ENCODE results near the gene CLTC.

CLTC gene

GRCh38 chr17:59617156-59617732 is 2.5 kb upstream of the CLTC start:
- H3K36me3 ChIP-seq (ENCODE audit: control insufficient read depth in 5 of 5, insufficient read depth in 5 of 5, low read length in 5 of 5): no peaks in the 10 kb centered on the region
- H3K9ac ChIP-seq (ENCODE audit: low read length in 5 of 5): no peak overlapping the region
- H3K27me3 ChIP-seq (ENCODE audit: control insufficient read depth in 5 of 5, insufficient read depth in 4 of 5, low read length in 5 of 5): no peaks in the 10 kb centered on the region
- peaks cover 2 to 32% (median 29%) of the 10 kb centered on the region in 5 donors for H3K4me1 ChIP-seq (ENCODE audit: control insufficient read depth in 5 of 5, insufficient read depth in 5 of 5, low read length in 5 of 5)
- H3K4me3 ChIP-seq (ENCODE audit: low read depth in 1 of 5, low read length in 5 of 5): no peak overlapping the region
- H3K9me3 ChIP-seq (ENCODE audit: control insufficient read depth in 5 of 5, low read length in 5 of 5): no peaks in the 10 kb centered on the region
- H3K27ac ChIP-seq (ENCODE audit: low read depth, low read length): no peak overlapping the region

- no peaks in the 10 kb centered on the region for H3K9me3 ChIP-seq (ENCODE audit: control insufficient read depth in 5 of 5, low read length in 5 of 5)
- no peaks in the 10 kb centered on the region for H3K27me3 ChIP-seq (ENCODE audit: control insufficient read depth in 5 of 5, insufficient read depth in 4 of 5, low read length in 5 of 5)
- H3K4me1 ChIP-seq (ENCODE audit: control insufficient read depth in 5 of 5, insufficient read depth in 5 of 5, low read length in 5 of 5): peaks cover 4 to 49% (median 44%) of the 10 kb centered on the region in 5 donors
- H3K36me3 ChIP-seq (ENCODE audit: control insufficient read depth in 5 of 5, insufficient read depth in 5 of 5, low read length in 5 of 5): no peaks in the 10 kb centered on the region
- peak overlapping the region; percentile 99 for H3K27ac ChIP-seq (ENCODE audit: low read depth, low read length)
- peak overlapping the region; percentile 69 to 99 (median 98) for H3K9ac ChIP-seq (ENCODE audit: low read length in 5 of 5)
- H3K4me3 ChIP-seq (ENCODE audit: low read depth in 1 of 5, low read length in 5 of 5): peak overlapping the region; percentile 81 to 97 (median 97)
Observed at GRCh38 chr17:59619035-59619297, 729 bp upstream of the CLTC start.

DNA sequence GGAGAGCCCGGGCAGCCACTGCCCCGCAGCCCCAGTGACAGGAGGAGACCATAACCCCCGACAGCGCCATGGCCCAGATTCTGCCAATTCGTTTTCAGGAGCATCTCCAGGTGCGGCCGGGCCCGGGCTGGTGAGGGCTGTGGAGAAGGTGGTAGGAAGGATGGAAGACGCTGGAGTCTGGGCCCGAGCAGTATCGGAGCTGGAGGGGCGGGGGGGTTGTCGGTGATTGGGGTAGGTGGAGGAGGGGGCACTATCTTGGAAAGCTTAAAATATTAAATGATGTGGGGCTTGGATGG is 317 bp downstream of the CLTC start:
- Histone ChIP-seq H3K36me3 (ENCODE audit: control insufficient read depth in 5 of 5, insufficient read depth in 5 of 5, low read length in 5 of 5) (no peaks in the 10 kb centered on the region), H3K4me1 (ENCODE audit: control insufficient read depth in 5 of 5, insufficient read depth in 5 of 5, low read length in 5 of 5) (peaks cover 4 to 51% (median 49%) of the 10 kb centered on the region in 5 donors), H3K9ac (ENCODE audit: low read length in 5 of 5) (peak overlapping the region; percentile 87 to 99 (median 98)), H3K27ac (ENCODE audit: low read depth, low read length) (peak overlapping the region; percentile 99), H3K9me3 (ENCODE audit: control insufficient read depth in 5 of 5, low read length in 5 of 5) (no peaks in the 10 kb centered on the region), H3K27me3 (ENCODE audit: control insufficient read depth in 5 of 5, insufficient read depth in 4 of 5, low read length in 5 of 5) (no peaks in the 10 kb centered on the region), H3K4me3 (ENCODE audit: low read depth in 1 of 5, low read length in 5 of 5) (peak overlapping the region; percentile 81 to 97 (median 97))

- peak overlapping the region; percentile 99 for H3K27ac ChIP-seq (ENCODE audit: low read depth, low read length)
- H3K9me3 ChIP-seq (ENCODE audit: control insufficient read depth in 5 of 5, low read length in 5 of 5): no peaks in the 10 kb centered on the region
- peaks cover 4 to 51% (median 51%) of the 10 kb centered on the region in 5 donors for H3K4me1 ChIP-seq (ENCODE audit: control insufficient read depth in 5 of 5, insufficient read depth in 5 of 5, low read length in 5 of 5)
- H3K4me3 ChIP-seq (ENCODE audit: low read depth in 1 of 5, low read length in 5 of 5): peak overlapping the region; percentile 81 to 97 (median 97)
- no peaks in the 10 kb centered on the region for H3K27me3 ChIP-seq (ENCODE audit: control insufficient read depth in 5 of 5, insufficient read depth in 4 of 5, low read length in 5 of 5)
- H3K36me3 ChIP-seq (ENCODE audit: control insufficient read depth in 5 of 5, insufficient read depth in 5 of 5, low read length in 5 of 5): no peaks in the 10 kb centered on the region
- H3K9ac ChIP-seq (ENCODE audit: low read length in 5 of 5): peak overlapping the region; percentile 87 to 99 (median 98)
Observed at GRCh38 chr17:59620518-59621259, 994 bp downstream of the CLTC start.

DNA sequence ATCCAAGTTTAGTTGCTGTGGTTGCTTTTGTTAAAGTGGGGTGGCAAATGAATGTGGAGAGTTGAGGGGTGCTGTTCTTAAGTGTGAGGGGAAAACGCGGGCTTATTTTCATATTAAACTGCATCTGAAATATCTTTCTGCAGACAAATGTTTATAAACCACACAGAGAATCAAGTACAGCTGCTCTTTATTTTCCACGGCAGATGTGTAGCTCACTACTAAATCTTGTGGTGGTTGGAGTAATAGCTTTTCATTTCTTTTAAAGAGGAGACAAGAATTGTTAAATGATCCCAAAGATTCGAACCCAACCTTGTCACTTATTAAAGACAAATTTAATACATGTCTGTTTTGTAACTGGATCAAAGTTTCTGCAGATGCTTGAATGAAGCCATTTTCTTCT is 2.1 kb downstream of the CLTC start:
- Histone ChIP-seq H3K9ac (ENCODE audit: low read length in 5 of 5) (peak overlapping the region; percentile 19 to 98 (median 86)), H3K4me3 (ENCODE audit: low read depth in 1 of 5, low read length in 5 of 5) (peak overlapping the region; percentile 22 to 97 (median 93)), H3K9me3 (ENCODE audit: control insufficient read depth in 5 of 5, low read length in 5 of 5) (no peaks in the 10 kb centered on the region), H3K27me3 (ENCODE audit: control insufficient read depth in 5 of 5, insufficient read depth in 4 of 5, low read length in 5 of 5) (no peaks in the 10 kb centered on the region), H3K27ac (ENCODE audit: low read depth, low read length) (peak overlapping the region; percentile 99), H3K36me3 (ENCODE audit: control insufficient read depth in 5 of 5, insufficient read depth in 5 of 5, low read length in 5 of 5) (no peaks in the 10 kb centered on the region), H3K4me1 (ENCODE audit: control insufficient read depth in 5 of 5, insufficient read depth in 5 of 5, low read length in 5 of 5) (peaks cover 4 to 62% (median 59%) of the 10 kb centered on the region in 5 donors)

- Histone ChIP-seq H3K27ac (ENCODE audit: low read depth, low read length) (peak overlapping the region; percentile 99), H3K9me3 (ENCODE audit: control insufficient read depth in 5 of 5, low read length in 5 of 5) (no peaks in the 10 kb centered on the region), H3K4me3 (ENCODE audit: low read depth in 1 of 5, low read length in 5 of 5) (peak overlapping the region in 3 of 5 donors; percentile 4 to 8 (median 8)), H3K27me3 (ENCODE audit: control insufficient read depth in 5 of 5, insufficient read depth in 4 of 5, low read length in 5 of 5) (no peaks in the 10 kb centered on the region), H3K36me3 (ENCODE audit: control insufficient read depth in 5 of 5, insufficient read depth in 5 of 5, low read length in 5 of 5) (no peaks in the 10 kb centered on the region), H3K9ac (ENCODE audit: low read length in 5 of 5) (peak overlapping the region in 2 of 5 donors; percentile 41 to 87), H3K4me1 (ENCODE audit: control insufficient read depth in 5 of 5, insufficient read depth in 5 of 5, low read length in 5 of 5) (peaks cover 4 to 68% (median 67%) of the 10 kb centered on the region in 5 donors)
Observed at GRCh38 chr17:59623151-59623550, 3.5 kb downstream of the CLTC start.

- H3K9me3 ChIP-seq (ENCODE audit: control insufficient read depth in 5 of 5, low read length in 5 of 5): no peaks in the 10 kb centered on the region
- peaks cover 0 to 3% (median 0%) of the 10 kb centered on the region in 5 donors for H3K36me3 ChIP-seq (ENCODE audit: control insufficient read depth in 5 of 5, insufficient read depth in 5 of 5, low read length in 5 of 5)
- no peaks in the 10 kb centered on the region for H3K27me3 ChIP-seq (ENCODE audit: control insufficient read depth in 5 of 5, insufficient read depth in 4 of 5, low read length in 5 of 5)
- no peak overlapping the region for H3K27ac ChIP-seq (ENCODE audit: low read depth, low read length)
- H3K4me3 ChIP-seq (ENCODE audit: low read depth in 1 of 5, low read length in 5 of 5): no peak overlapping the region
- no peak overlapping the region for H3K9ac ChIP-seq (ENCODE audit: low read length in 5 of 5)
- H3K4me1 ChIP-seq (ENCODE audit: control insufficient read depth in 5 of 5, insufficient read depth in 5 of 5, low read length in 5 of 5): peaks cover 4 to 71% (median 61%) of the 10 kb centered on the region in 5 donors
Observed at GRCh38 chr17:59626756-59627155, 7.1 kb downstream of the CLTC start.

GRCh38 chr17:59627274-59627673 is 7.6 kb downstream of the CLTC start:
- H3K36me3 ChIP-seq (ENCODE audit: control insufficient read depth in 5 of 5, insufficient read depth in 5 of 5, low read length in 5 of 5): peaks cover 0 to 3% (median 0%) of the 10 kb centered on the region in 5 donors

DNA sequence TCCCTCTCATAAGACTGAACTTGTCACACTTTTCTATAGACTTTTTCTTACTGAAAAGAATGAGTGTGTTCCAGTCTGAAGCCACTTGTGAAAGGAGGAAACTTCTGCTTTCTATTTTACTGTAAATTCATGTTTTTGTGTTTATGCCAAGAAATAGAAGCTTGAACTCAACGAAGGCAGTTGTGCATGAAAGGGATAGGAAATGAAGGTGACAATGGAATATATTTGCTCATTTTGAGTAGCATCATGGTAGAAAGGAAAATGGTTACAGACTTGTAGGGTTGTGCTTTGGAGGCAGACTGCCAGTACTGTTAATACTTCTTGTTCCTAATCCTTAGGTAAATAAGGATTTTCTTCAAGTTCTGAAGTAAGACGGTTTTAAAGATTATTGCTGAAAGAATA is 8.1 kb downstream of the CLTC start:
- Histone ChIP-seq H3K9ac (ENCODE audit: low read length in 5 of 5) (peak overlapping the region in 1 of 5 donors; percentile 24), H3K36me3 (ENCODE audit: control insufficient read depth in 5 of 5, insufficient read depth in 5 of 5, low read length in 5 of 5) (peaks cover 0 to 3% (median 0%) of the 10 kb centered on the region in 5 donors), H3K27me3 (ENCODE audit: control insufficient read depth in 5 of 5, insufficient read depth in 4 of 5, low read length in 5 of 5) (no peaks in the 10 kb centered on the region), H3K9me3 (ENCODE audit: control insufficient read depth in 5 of 5, low read length in 5 of 5) (no peaks in the 10 kb centered on the region), H3K4me3 (ENCODE audit: low read depth in 1 of 5, low read length in 5 of 5) (peak overlapping the region in 1 of 5 donors; percentile 22), H3K4me1 (ENCODE audit: control insufficient read depth in 5 of 5, insufficient read depth in 5 of 5, low read length in 5 of 5) (peaks cover under 1 to 62% (median 53%) of the 10 kb centered on the region in 5 donors), H3K27ac (ENCODE audit: low read depth, low read length) (no peak overlapping the region)

More at GRCh38 chr17:59627274-59627673, 7.6 kb downstream of the CLTC start:
- Histone ChIP-seq H3K9me3 (ENCODE audit: control insufficient read depth in 5 of 5, low read length in 5 of 5) (no peaks in the 10 kb centered on the region), H3K27me3 (ENCODE audit: control insufficient read depth in 5 of 5, insufficient read depth in 4 of 5, low read length in 5 of 5) (no peaks in the 10 kb centered on the region), H3K4me3 (ENCODE audit: low read depth in 1 of 5, low read length in 5 of 5) (no peak overlapping the region), H3K4me1 (ENCODE audit: control insufficient read depth in 5 of 5, insufficient read depth in 5 of 5, low read length in 5 of 5) (peaks cover 2 to 67% (median 56%) of the 10 kb centered on the region in 5 donors), H3K9ac (ENCODE audit: low read length in 5 of 5) (peak overlapping the region in 1 of 5 donors; percentile 20), H3K27ac (ENCODE audit: low read depth, low read length) (no peak overlapping the region)

DNA sequence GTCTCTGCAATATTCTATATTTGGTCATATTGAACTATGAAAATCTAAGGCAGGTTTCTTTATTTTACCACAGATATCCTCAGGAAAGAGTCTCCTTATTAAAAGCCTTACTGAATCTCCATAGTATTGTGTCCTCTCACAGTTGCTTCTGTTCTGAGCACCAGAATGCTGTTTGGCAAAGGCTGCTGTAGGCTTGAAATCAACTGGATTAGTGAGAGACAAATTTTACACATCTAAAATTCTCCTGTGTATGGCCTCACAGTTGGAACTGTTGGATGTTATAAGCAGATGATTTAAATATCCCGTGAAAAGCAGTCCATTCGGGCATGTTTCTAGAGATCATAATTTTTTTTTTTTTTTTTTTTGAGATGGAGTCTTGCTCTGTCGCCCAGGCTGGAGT is 9.5 kb downstream of the CLTC start:
- H3K27me3 ChIP-seq (ENCODE audit: control insufficient read depth in 5 of 5, insufficient read depth in 4 of 5, low read length in 5 of 5): no peaks in the 10 kb centered on the region
- no peak overlapping the region for H3K4me3 ChIP-seq (ENCODE audit: low read depth in 1 of 5, low read length in 5 of 5)
- no peak overlapping the region for H3K9ac ChIP-seq (ENCODE audit: low read length in 5 of 5)
- no peaks in the 10 kb centered on the region for H3K9me3 ChIP-seq (ENCODE audit: control insufficient read depth in 5 of 5, low read length in 5 of 5)
- H3K36me3 ChIP-seq (ENCODE audit: control insufficient read depth in 5 of 5, insufficient read depth in 5 of 5, low read length in 5 of 5): peaks cover 0 to 3% (median 0%) of the 10 kb centered on the region in 5 donors
- H3K4me1 ChIP-seq (ENCODE audit: control insufficient read depth in 5 of 5, insufficient read depth in 5 of 5, low read length in 5 of 5): peaks cover 3 to 59% (median 48%) of the 10 kb centered on the region in 5 donors
- no peak overlapping the region for H3K27ac ChIP-seq (ENCODE audit: low read depth, low read length)

Data from subcutaneous abdominal adipose tissue (tissue), 5 donors.